ENCODE results near the gene CCNY.

DNA sequence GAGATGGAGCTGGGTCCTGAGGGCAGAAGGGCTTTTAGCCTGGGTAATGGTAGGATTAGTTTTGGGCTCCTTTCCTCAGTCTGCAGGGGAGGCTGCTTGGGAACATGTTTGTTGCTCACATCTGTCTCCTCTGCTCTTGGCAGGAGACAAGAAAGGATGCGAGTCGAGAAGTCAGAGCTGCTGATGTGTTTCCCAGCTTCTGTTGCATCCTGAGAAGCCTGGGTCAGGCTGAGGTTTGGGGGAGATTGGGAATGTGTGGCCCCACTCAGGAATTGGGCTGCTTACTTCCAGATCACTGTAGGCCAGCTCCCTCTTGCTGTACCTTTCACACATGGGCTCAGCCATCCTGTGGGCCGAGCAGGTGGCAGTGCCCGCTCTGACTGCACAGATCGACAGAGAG, 79.2 kb downstream of the CCNY start:
- TF ChIP-seq PAX5 (IDR thresholded peaks at IDR 0.05; ENCODE audit: insufficient read depth, low read length, severe bottlenecking) = no peak
- no peak for TF ChIP-seq POLR2A (IDR thresholded peaks at IDR 0.05; ENCODE audit: low read depth, low read length)
- TF ChIP-seq TAF1 (IDR thresholded peaks at IDR 0.05; ENCODE audit: low read depth, low read length) = no peak

Data from GM12891 (cell line).